HG02981 (cell line): Measurements from ENCODE around the gene INTS13.
"Not testable (repeated sequence)": the region's sequence is repeated elsewhere in the genome, so short reads cannot be mapped to it uniquely, and the experiment has no call there.

Experiments used
- ATAC-seq: cut with Tn5 transposase; IDR thresholded peaks from one replicate; pipeline ENCODE4 v1.9.1; 2021; ENCODE audit warnings: mild to moderate bottlenecking, moderate library complexity; ENCODE audit not compliant: unreplicated experiment

Gene INTS13, protein sequence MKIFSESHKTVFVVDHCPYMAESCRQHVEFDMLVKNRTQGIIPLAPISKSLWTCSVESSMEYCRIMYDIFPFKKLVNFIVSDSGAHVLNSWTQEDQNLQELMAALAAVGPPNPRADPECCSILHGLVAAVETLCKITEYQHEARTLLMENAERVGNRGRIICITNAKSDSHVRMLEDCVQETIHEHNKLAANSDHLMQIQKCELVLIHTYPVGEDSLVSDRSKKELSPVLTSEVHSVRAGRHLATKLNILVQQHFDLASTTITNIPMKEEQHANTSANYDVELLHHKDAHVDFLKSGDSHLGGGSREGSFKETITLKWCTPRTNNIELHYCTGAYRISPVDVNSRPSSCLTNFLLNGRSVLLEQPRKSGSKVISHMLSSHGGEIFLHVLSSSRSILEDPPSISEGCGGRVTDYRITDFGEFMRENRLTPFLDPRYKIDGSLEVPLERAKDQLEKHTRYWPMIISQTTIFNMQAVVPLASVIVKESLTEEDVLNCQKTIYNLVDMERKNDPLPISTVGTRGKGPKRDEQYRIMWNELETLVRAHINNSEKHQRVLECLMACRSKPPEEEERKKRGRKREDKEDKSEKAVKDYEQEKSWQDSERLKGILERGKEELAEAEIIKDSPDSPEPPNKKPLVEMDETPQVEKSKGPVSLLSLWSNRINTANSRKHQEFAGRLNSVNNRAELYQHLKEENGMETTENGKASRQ

DNA sequence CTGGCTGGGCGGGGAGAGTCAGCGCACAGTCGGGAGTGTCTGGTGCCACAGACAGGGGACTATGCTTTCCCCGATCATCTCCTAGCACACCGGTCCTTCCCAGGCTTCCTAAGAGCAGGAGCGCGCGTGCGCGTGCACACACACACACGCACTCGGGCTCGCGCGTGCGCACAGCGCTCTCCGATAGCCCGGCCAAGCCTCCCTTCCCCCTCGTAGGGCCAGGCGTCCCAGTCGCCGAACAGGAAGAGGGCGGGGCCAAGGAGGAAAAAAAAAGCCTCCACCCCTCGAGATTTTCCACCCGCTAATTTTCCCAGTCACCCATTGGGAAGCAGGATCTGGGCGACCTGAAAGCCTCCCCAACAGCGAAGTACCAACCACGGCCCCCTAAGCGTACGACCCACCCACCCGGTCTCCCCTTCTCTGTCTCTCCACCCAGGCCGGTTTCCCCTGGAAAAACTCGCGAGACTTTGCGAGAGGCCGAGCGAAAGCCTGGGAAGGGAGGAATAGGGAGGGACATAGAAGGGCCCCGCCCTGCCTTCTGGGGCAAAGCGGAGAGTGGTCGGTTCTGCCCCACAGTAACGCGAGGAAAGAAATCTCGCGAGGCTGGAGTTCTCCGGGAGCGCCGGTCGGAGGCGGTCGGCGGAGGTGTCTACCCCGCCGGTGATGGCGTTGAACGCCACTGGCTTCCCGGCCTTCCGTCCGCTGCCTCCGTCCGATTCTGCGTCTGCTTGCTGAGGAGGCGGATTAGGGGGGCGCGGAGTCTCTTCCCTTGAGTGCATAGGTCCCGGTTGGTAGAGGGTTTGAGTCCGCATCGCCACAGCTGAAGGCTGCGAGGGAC lies at the start of gene INTS13, which contains the start of gene FGFR1OP2:
INTS13 (minus strand) TSS at position 119 of the 838 bp plus-strand sequence. CDS start 1,178 bp downstream, outside the sequence.
FGFR1OP2 (plus strand) TSS at position 608 of the 838 bp plus-strand sequence. CDS start 15,689 bp downstream, outside the sequence.
- peak; percentile 87 for ATAC-seq

DNA sequence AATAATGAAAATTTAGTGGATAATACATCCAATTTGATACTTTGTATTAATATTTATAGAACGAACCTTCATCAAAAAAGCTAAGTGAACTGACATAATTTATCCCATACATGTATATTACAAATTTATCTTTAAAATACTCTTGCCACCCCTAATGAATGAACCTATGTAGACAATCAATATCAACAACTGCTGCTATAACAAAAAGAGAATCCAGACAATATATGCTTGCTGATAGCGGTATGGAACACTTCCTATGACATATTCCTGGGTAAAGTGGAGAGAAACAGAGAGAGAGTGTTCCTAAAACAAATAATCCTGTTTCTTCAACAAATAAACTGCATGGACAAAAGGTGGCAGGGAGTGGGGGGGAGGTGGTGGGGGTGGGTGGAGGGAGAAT lies 45.1 kb upstream of the INTS13 start:
- ATAC-seq = no peak

DNA sequence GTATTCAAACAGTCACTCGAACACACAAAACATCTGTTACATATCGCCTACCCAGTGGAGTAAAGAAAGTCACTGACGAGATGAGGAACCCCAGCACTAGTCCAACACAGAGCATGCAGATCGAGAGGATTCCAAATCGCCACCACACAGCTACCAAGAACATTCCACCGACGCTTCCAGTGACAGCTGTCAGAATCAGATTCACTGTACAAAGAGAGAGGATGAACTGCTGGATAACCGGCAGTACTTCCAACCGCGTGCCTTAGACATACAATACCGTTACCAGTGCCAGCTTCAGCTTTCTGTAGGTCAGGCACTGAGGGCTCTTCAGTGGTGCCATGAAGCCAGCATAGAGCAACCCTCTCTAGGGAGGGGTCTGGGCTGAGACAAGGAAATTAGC lies 42.0 kb upstream of the INTS13 start:
- no peak for ATAC-seq

DNA sequence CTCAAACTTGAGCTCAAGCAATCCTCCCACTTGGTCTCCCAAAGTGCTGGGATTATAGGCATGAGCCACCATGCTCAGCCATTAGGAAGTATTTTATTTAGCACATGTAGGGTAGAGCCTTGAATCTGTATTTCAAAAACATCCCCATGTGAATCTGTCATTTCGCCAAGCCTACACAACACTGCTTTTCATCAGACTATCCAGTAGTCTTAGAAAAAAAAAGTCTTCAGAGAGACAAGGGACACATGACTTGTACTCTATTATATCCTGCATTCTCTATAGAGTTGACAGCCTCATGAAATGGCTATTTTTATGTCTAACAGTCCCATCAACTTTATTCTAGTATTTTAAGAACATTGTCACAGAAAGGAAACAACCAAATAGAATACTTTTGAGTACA lies 41.0 kb upstream of the INTS13 start:
- no peak for ATAC-seq

DNA sequence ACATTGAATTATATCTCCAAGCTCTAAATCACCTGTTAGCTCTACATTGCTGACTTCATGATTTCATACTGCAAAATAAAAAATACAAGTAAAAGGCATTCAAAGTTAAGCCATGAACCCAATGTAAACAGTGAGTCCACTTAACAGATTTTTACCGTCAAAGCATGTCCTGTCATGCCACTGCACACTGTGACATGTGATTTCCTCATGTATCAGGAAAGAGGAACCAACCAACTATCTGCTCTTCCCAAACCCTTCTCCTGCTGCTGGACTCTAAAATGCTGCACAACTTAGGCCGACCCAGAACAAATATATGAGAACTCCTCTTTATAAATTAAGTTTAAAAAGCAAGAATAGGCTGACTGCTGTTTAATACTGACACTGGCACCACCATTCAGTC lies 38.9 kb upstream of the INTS13 start:
- no peak for ATAC-seq

DNA sequence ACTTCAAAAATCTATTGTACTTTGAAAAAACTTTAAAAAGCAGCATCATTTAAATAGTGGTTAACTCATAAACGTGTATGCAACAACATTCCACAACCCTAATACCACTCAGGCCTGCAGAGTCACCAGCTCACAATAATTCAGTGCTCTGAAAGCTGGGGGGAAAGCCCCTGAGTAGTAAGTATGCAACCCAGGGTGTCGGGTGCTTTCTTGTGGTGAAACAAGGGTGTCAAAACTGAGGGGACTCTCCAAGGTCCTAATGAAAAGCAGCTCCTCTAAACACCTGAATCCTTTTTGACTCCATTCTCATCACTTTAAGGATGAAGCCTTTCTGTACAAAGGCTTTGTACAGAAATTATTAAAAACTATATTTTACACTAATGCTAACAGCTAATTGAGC lies 34.2 kb upstream of the INTS13 start:
- ATAC-seq = peak; percentile 97

DNA sequence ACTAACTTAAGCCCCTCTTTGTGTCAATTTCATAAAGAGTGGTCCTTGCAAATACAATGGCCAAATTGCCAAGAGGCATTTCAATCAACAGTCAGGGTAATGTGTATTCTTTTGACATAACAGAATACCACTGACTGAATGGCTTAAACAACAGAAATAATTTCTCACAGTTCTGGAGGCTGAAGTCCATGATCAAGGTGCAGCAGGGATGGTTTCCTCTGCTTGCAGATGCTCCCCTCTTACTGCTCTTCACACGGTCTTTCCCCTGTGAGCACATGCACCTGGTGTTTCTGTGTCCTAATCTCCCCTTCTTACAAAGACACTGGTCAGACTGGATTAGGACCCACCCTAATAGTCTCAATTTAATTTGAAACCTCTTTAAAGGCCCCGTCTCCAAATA lies 32.4 kb upstream of the INTS13 start:
- no peak for ATAC-seq

DNA sequence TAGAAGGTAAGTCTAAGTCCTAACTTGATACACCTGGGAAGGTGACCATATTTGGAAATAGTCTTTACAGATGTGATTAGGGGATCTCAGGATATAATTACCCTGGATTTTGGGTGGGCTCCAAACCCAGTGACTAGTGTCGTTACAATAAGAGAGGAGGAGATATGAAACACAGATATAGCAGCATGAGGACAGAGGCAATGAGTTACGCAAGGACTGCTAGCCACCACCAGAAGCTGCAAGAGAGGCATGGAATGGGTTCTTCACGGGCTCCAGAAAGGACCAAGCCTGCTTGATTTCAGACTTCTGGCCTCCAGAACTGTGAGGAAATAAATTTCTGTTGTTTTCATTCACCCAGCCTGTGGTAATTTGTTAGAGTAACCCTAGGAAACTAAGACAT lies 29.1 kb upstream of the INTS13 start:
- ATAC-seq = no peak

DNA sequence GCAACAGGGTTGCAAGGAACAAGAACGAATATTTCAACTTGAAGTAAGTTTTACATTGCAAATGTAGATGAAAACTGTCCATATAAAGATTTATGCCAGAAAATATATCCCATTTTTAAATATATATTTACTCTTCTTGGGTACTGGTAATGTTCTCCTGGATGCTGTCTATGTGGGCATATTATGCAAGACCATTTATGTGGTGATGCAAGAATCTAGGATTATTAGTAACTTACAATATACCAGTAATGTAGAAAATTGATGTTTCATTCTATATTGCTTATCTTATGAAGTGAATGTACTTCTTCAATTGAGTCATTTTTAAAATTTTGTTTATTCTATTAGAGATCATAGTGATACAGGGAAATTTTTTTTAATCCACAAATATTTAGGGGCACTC lies 25.6 kb upstream of the INTS13 start:
- no peak for ATAC-seq

DNA sequence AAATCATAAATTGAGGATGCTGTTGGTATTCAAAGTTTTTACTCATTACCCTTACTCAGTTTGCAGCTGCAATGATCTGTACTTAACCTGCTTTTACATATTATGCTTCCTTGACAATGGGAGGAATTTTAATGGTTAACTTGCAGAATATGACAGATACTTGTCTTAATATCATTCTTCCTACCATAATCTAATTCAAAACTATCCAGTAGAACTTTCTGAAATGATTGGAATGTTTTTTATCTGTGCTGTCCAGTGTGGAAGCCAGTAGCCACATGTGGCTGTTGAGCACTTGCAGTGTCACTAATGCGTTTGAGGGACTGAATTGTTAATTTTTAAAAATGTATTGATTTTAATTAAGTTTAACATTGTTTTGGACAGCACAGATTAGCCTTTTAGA lies 24.0 kb upstream of the INTS13 start:
- ATAC-seq = no peak

DNA sequence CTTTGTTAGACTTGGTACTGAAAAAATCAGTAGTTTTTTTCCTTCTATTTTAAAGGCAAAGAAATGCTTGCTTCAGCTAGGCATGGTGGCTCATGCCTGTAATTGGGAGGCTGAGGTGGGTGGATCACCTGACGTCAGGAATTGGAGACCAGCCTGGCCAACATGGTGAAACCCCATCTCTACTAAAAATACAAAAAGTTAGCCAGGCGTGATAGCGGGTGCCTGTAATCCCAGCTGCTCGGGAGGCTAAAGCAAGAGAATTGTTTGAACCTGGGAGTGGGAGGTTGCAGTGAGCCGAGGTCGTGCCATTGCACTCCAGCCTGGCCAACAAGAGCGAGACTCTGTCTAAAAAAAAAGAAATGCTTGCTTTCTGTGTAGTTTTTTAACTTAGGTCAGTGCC lies 23.6 kb upstream of the INTS13 start:
- ATAC-seq = not testable (repeated sequence)

DNA sequence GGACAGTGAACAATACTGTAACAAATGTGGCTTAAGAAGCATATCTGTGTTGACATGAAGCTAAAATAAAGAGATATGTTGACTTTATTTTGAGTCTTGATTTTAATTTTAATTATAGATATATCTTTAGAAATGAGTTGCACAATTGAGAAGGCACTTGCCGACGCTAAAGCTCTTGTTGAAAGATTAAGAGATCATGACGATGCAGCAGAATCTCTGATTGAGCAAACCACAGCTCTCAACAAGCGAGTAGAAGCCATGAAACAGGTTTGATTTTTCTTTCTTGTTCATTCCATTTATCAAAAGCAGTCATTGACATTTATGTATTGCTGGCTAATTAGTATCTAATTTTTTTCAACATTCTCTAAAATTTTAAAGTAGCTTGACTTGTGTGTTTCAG lies 16.2 kb upstream of the INTS13 start:
- no peak for ATAC-seq

DNA sequence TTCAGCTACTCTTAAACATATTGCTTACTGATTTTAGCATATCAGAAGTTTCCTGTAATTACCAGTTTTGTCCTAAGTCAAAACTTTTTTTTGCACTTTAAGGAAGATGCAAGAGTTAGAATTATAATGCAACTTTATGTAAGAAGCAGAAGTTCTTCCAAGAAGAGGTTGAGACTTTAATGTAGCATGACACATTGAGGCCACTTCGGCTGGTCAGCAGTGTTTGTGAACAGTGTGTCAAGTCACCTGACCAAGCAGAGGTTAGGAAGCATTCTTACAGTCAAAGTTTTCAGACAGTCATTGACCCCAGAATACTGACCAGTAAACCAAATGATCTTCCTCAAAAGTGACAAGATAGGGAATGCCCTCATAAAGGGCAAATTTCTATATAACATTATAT lies 15.7 kb upstream of the INTS13 start:
- no peak for ATAC-seq

DNA sequence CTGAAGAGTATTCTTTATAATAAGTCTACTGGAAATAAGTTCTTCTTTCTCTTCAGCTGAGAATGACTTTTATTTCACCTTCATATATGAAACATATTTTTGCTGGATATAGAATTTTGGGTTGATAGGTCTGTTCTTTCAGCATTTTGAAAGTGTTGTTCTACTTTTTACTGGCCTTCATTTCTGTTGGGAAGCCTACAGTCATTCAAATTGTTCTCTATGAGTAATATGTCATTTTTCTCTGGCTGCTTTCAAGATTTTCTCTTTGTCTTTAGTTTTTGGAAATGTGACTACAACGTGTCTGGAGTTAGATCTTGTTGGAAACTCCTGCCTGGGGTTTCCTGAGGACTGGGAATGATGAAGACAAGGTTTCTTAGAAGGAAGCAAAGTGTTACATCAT lies 10.5 kb upstream of the INTS13 start:
- ATAC-seq = no peak

DNA sequence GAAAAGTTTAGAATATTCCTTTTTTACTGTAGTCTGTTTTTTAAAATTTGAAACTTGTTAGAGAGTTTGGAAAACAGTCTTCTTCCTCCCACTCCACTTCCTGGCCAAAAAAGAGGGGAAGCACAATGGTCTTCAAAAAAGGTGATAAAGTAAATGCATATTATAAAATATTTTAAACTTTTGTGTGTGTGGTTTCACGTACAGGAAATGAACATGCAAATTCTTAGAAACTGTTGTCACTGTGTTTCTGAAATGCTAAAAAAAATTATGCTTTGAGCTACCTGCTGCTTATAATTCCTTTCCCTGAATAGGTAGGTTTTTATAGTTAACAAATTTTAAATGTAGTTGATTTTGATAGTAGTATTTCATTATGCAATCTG lies 3.4 kb upstream of the INTS13 start:
- ATAC-seq = no peak

DNA sequence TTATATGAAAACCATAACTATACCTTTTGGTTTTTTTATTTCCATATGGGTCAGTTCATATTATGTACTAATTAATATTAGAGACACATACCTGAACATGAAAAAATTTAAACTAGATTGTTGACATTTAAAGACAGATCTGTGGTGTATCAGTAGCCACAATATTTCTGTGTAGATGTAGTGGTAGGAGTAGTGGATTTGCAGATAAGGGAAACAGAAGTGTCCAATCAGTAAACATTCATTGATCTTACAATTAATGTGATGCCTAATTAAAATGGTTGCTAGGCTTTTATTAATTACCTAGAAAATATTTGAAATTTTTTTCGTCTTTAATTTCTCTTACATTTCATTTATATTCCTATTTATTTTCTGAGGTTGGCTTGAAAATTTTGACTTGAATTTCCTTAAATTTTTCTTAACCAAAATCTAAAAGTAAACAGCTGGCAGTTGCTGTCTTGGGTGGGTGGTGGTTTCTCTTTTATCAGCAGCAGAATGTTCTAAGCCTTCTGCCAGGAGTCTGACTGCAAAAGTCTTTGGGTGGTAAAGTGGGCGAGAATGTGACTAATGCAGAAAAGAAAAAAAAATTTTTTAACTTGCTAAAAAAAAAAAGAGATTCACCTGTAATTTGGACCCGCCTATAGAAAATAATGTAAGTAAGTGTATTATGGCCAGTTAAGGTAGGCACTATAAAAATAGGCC lies 2.9 kb upstream of the INTS13 start:
- no peak for ATAC-seq

DNA sequence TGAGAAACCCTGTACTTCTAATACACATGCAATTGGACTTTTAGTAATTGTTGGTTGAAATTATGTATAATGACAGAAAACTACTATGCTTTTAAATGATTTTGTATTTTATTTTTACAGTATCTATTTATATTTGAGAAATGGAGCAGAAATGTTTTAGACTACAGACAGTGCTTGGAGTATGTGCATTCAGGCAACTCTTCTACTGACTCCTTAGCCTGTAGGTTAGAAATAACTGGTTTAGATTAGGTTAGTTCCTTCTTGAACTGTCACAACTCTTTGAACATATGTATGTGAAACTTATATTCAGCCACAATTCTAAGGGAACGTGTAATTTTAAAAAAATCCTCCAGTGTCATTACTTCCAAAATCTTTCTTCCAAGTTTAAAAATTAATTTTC lies 2.2 kb upstream of the INTS13 start:
- ATAC-seq = no peak

DNA sequence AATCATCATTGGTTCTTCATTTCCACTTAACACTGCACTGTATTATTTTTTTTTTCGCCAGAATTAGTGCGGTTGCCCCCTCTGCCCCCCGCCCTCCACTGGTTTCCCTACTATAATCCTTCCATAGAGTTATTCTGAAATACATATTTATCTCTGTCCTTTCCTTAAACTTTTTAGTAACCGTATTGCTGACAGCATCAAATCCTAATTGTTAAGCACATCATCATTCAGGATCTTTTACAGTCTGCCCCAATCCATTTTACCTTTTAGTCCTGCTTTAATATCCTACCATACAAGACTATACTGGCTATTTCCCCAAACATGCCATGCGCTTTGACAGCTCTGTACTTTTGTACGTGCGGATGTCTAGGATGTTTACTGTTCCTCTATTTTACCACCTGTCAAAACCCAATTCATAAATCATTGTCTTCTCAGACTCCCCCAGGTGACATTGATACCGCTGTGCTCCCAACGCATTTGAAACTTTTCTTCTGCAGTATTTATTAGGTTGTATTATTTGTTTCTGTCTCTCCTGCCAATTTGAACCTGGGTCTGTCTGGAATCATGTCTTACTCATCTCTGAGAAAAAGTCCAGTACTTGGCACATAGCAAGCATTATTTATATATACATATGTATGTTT lies 1.5 kb upstream of the INTS13 start:
- ATAC-seq = no peak

DNA sequence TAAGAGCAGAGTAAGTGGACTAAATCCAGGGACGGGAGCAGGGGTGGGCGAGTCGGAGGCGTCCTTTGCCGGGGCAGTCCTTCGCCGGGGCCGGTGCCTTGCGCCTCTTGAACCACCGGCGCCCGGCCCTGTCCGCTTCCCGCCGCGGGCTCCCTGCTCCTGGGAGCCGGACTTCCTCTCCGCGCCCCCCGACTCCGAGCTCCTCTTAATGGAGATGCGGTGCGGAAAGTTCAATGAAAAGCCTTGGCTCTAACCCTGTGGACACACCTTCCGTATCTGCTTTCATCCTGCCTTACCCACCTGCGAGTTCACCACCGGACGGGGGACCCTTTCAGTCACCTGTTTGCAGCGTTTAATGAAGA lies 901 bp upstream of the INTS13 start:
- ATAC-seq = peak; percentile 8

DNA sequence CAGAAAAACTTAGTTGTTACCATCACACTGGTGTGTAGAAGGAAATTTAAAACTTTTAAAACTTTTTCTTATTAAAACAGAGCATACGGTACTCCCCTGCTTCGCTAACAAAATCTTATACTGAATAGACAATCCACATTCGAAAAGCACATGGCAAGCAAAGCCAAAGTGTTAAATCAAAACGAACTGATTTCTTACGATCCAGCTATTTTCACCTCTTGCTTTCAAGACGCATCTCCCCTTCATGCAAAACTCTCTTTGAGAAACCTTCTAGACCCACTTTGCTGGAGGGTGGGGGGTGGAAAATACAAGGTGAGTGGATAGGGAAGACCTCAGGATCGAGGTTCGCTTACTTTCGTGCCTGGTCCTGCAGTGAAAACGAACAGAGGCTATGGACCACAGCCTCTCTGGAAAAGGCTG lies 328 bp downstream of the INTS13 start:
- ATAC-seq = no peak
